Stimulated activated naive CD4-positive, alpha-beta T cell treated with Interleukin-2 at 50 U/mL for 16 hours (primary cell): ENCODE data around the gene CCDC9B.

ENCODE experiments used
- DNase-seq: peaks from one replicate; lab custom pipeline; 2025; lab: John Stamatoyannopoulos, UW

CCDC9B gene

DNA sequence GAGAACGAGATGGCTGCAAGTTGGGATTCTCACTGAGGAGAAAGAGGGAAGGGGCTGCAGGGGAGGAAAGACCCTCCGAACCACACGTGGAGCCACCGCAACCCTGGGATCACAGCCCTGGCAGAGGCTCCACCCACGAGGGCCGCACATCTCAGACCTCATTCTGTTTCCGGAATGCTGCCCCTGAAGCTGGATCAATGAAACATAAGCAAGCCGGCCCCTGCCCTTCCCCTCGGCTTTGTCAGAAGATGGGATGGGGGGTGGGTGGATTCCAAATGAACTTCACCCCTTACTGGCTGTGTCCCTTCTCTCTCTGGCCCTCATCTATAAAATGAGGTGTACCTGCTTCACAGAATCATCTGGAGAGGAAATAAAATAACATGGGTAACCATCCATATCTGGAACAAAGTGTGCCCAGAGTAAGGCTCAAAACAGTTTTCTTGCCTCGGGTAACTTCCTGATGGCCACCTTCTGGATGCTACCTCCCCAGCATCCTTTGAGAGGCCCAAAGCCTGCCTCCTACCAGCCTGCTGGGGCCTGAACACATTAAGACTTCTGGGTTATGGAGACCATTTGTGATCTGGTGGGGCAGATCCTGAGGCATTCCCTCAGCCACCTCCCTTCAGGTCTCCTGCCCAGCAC, 4.6 kb upstream of the CCDC9B start:
- no peak for DNase-seq

DNA sequence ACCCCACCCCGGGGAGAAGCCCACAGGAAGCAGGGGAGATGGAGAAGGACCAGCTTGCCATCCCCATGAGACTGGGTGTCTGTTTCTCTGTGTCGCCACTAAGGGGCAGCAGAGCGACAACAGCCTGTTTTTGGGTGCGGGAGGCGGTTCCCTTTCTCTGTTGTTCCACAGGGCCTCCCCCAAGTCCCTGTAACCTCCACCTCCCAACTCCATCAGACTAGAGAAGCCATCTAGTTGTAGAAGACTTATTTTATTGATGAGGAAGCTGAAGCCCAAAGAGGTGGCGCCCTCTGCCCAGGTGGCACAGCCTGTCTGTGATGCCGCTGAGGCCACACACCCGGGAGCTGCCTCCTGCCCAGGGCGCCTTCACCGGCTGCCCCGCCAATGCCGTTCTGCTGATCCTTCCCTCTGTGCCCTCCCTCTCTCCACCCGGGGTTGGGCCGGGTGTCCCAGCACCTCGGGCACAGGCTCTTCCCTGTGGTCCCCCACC, 3.9 kb upstream of the CCDC9B start:
- peak; percentile 56 for DNase-seq

DNA sequence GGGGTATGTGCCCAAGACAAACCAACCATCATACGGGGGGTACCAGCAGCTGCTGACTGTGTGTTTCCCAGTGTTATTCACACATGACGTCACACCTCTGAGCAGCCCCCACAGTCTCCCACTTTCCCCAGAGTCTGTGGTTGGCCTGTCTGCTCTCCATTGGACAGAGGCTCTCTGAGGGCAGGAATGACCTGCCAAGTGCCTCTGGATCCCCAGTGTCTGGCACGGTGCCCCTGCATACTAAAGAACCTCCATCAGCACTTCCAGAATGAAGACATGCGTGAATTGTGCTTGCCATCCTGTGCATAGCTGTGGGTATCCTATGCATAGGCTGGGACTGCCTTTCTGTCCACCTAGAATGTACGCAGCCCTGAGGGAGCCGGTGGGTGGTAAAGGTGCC, 3.5 kb upstream of the CCDC9B start:
- DNase-seq, result no peak

DNA sequence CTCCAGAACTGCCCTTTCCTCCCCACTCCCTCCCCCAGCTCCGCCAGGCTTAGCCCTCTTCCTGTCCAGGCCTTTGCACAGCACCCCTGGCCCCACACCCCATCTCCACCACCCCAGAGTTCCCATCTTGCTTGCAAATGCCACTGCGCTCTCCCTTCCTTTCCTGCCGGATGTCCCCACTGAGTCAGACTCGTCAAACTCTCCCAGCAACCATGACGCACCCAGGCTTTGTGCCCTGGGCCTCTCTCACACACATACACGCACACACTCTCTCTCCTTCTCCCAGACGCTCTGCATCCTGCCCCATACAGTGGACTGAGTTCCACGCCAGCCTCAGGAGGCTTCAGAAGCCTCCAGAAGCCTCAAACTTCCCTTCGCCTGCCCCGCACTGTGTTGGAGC, 2.8 kb upstream of the CCDC9B start:
- DNase-seq, result no peak

DNA sequence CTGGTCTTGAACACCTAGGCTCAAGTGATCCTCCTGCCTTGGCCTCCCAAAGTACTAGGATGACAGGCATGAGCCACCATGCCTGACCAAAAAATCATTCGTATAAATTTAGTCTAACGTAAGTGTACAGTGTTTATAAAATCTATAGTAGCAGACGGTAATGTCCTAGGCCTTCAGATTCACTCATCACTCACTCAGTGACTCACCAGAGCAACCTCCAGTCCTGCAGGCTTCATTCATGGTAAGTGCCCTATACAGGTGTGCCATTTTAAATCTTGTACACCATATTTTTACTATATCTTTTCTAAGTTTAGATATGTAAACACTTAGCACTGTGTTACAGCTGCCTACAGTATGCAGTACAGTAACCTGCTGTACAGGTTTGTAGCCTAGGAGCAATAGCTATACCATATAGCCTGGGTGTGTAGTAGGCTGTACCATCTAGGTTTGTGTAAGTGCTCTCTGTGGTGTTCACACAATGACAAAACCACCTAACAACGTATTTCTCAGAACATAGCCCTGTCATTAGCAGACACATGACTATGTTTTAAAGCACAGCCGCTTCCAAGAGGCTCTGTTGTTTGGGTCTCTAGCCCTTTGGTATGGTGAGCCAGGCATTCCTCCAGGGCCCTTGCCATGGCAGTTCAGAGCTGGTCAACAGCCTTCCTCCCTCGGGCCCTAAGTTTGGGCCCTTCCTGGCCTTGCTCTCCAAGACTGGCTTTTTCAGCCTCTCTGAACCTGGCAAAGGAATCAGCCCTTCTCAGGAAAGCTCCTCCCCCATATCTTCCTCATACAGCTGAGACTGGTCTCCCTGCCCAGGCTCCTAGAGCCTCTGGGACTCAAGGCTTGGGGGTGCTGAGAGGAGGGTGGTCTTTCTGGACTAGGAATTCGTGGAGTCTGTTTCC, 1.9 kb upstream of the CCDC9B start:
- DNase-seq, result no peak

DNA sequence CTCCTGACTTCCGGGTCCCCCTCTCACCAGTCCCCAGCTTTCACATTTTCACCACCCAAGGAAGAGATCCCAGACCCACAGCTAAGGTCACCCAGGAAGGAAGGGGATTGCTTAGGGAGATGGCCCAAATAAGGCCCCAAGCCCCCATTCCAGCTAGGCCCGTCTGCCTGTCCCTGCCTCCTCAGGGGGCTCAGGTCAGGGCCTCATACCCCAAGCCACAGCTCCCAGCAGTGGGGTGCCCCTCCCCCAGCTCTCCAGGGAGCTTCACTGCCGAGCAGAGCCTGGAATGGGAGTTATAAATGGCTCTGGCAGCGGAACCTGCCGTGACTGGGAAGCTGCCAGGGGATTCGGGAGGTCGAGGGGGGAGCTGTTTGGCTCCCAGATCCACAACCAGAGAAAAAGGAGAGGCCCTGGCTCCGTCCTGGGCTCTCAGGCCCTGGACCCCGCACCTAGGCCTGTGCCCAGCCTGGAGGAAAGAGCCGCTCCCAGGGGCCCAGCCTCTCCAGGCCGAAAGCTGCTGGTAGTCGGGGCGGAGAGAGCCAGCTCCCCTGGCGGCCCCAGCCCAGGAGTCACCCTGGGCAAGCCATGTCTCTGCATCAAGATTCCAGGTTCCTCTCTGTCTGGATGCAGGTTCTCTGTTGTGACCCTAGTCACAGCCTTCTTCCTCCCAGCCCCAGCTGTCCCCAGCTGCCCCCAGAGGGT, 550 bp downstream of the CCDC9B start:
- no peak for DNase-seq

DNA sequence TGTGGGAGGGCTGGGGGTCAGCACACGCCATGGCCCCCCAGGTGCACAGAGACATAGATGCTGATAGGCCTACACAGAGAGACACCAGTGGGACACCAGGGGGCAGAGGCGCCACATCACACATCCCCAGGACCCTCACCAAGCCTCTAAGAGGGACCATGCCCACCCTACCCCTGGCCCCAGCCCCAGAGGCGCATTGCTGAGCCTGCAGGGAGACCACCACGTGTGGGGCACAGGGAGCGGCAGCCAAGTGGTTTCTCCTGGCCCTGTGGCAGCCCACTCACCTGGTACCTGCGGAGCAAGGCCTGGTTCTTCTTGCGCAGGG, 1.2 kb downstream of the CCDC9B start:
- no peak for DNase-seq

DNA sequence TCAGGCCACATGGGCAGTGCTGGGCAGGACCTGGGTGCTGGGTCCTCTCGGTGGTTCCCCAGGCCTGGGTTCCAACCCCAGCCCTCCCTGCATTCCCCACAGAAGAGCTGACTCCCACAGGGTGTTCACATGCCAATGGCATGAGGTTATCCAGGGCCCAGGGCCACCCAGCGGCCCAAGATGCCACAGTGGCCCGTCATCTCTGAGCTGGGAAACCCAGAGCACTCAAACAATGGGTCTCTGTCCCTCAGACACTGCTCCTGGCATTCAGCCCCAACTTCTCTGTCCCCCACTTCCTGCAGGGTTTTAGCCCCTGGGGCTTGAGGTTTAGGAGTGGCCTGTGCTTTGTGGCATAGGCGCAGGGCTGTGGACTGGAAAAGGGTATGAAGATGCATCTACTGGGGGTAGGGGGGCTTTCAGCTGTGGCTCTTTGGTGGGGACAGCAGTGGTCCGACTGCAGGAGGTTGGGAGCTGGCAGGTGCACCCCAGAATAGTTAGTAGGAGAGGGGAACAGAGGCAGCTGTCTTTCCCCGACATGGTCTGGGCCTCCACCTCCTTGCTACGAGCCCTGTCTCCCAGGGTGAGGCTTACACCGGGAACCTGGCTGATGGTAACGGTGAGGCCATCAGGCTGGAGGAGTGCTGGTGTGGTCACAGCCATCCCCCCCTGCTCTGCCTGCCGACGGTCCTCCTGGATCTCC, 1.7 kb downstream of the CCDC9B start:
- DNase-seq, result no peak

DNA sequence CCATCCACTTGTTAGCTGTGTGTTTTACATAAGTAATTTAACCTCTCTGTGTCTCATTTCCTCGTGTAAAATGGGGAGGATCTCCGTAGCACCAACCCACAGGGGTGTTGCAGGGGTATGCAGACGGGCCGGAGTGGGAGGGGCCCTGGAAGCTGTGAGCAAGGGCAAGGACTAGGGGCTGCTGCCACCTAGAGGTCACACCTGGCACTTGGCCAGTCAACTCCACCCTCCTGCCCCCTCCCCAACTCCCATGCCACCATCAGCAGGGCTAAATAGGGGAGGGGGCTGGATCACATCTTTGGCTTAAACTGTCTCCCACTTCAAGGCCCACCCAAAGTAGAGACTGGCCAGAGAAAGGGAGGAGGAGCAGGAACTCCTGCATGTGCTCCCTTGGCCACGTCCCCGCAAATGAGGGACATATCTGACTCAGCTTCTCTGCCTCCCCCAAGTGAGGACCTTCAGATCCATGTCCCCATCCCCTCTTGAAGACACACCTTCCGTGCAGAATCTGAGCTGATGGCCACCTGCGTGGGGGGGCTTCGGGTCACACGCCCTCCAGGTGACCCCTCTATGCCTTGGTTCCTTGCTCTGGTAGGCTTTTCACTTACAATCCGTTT, 2.6 kb downstream of the CCDC9B start:
- DNase-seq, result peak; percentile 73

DNA sequence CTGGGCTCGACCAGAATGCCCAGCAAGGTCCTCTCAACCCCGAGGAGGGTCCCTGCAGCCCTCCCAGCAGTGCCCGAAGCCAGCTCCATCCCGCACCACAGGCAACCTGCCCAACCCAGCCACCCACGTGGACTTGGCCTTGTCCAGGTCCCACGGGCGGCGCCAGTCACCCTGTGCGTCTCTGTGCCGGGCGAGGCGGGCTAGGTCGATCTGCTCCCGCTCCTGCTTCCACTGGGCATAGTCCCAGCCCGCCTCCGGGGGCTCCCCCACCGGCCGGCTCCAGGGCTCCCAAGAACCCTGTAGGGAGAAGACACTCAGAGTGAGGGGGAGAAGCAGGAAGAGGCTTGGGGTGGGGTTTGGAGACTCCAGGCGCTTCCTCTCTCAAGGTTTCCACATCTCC, 3.1 kb downstream of the CCDC9B start:
- DNase-seq, result no peak

DNA sequence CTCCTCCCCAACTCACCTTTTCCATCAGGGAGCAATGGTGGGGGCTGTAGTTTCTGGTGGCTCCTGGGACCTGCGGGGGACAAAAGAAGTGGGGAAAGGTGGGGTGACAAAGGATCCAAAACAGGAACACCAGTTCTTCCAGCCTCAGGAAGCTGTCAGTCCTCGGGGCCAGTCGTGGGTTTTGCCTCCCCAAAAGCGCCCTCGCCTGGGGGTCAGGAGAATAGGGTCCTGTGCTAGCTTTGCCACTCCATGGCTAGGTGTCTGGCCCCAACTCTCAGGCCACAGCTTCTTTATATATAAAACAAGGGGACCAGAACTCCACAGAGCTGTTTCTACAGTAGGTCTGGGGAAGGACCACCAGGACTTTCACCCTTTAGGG, 4.0 kb downstream of the CCDC9B start:
- no peak for DNase-seq

DNA sequence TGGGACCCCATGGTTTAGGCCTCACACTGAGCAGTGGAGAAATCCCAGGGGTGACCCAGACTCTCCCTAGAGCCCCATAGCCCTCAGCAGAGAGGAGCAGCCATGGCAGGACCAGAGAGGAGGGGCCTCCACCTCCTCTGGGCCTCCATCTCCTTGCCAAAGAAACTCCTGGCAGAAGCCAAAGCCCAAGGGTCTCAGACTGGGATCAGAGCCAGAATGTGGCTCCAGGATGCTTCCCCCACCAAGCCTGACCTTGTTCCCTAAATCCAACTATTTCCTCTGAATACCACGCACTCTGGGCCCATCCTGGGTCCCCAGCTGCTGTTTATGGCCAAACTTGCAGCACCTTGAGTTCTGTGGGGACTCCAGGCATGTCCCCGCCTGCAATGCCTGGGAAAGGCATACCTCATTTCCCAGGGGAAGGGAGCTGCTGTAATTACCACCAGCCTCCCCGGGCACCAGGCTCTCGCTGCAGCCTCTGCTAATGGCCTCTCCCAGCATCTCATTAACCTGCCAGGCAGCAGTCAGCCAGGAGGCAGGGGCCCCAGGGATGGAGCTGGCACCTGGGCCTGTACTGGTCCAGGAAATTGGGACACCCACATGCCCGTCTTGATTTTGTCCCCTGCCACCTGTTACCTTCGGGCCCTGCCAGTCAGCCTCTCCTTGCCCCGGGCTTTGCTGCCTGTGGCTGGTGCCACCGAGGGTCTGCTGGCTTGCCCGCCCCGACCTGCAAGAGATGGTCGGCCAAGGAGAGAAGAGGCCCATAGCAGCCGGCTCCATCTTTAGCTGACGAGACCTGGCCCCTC, 4.6 kb downstream of the CCDC9B start:
- no peak for DNase-seq

DNA sequence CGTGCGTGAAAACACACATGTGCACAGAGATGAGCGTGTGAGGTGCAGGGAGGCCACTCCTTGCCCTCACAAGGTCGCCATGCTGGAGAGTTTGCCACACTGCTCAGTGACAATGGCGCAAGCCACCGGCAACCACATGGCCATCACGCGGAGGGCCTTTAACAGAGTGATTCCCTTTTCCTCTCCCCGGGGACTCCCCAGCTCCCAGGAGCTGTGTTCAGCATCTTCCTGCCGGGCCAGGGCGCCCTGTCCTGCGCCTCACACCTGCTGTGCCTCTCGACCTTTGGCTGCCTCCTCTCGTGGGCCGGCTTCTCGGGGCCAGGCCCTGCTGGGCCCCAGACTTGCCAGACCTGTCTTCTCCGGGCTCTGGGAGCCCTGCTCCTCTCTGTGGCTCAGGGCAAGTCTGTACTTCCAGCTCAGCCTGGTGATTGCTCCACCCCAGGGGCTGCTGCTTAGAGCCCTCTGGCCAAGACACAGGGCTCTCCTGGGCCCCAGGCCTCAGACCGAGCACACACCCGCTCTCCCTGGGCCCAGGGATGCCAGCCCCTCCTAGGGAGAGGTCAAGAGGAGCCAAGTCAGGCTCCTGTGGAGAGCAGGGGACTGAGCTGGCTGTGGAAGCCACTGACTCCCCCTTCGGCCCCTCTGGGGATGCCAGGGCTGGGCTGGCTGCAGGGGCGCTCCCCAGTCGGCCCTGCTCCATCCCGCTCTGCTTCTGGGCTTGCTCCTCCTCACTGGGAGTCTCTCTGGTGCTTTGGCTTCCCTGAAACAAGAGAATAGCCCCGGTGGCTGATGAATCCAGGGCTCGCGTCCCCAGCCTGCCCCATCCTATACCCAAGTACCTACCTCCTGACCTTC, 5.6 kb downstream of the CCDC9B start:
- no peak for DNase-seq

DNA sequence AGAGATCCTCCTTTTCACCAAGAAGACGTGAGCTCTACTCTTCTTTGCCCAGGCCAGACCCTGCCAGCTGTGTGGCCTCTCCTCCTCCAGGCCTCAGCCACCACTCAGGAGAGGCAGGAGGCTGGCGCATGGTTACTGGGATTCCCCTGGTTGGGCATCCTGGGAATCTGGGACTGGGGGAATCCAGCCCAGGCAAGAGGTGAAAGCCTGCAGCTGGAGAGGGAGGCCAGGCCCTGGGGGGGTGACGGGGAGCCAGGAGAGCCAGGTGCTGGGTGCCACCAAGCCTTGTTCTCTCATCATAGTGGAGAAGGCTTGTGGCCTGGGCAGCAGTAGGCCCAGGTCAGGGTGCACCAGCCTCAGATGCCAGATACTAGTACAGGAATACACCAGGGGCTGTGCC, 6.2 kb downstream of the CCDC9B start:
- no peak for DNase-seq

DNA sequence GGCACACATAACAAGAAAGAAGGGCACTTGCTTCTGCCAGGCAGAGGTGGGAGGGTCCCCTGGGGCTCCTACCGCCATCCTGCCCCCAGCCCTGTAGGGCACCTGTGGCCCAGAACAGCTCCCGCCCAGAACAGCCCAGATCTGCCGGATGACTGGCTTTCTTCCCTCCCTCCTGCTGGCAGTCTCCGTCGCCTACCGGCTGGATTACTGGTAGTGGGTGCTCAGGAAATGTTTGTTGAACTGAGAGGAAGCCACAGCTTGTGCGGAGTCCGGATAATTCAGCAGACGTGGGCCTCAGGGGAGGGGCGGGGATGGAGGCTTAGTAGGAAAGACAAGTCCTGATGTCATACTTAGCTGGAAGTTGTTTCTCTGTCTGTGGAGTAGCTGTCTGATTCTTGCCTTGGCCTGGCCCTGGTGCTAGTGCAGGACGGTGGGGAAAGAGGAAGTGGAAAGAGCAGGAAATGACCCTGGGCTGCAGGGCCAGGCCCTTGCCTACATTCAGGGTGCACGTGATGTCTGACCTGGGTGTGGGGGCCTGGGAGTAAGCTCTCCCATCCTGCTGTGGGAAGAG, 6.7 kb downstream of the CCDC9B start:
- no peak for DNase-seq

DNA sequence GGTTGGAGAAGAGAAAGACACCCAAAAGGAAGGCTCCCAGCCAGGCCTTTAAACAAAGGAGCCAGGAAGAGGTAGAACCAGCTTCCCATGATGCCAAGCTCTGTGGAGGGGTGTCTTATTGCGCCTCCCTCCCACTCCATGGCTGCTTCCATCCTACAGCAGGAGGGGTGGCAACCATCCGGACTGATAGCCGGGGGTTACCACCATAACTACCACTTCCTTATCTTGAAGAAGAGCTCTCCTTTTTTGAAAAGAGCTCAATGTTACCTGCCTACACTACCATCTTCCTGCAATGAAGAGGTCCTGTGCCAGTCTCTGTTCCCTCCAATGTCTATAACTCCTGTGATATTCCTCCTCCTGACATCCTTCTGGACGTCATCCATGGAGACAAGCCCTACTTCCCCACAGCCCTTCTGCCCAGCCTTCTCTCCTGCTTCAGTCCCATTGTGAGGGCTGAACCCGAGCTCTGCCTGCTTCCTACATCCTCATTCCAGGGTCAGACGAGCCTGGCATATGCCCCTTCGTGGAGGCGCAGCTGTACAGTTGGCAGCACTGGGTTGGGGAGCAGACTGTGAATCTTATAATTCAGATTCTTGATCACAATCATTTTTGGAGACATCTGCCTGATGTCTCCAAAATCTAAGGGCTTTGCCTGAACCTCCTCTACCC, 8.5 kb downstream of the CCDC9B start:
- no peak for DNase-seq

DNA sequence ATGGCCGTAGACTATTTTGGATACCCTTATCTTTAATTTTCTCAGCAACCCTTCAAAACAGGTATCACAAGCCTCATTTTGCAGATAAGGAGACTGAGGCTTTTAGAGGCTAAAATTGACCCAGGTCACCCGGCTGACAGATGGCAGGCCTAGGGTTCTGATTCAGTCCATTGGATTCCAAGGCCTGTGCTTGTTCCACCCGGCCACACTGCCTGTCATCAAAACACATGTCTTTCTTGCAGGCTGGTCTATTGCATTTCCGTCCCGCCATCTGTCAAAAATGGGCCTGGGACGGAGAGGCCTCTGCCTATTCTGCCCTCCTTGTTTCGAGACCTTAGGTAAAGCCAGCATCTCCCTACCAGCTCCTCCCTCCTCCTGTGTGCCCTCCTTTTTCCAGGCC, 9.1 kb downstream of the CCDC9B start:
- DNase-seq, result no peak

DNA sequence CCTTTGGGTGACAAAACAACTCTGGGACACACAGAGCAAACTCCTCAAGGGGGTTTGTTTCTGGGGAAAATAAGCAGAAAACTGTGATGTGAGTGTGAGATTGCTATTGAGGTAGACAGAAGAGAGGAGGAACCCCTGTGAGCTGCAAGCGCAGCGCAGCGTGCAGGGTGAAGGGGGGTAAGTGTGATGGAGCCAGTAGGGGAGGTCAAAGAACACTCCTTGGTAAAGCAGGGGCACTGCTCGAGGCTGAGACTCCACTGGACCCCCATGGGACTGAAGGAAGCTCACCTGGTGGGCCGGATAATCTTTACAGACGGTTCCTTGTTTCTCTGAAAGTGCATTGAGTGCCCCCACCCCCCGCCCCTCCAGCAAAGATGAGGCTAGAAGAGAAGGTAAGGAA, 9.7 kb downstream of the CCDC9B start:
- no peak for DNase-seq

DNA sequence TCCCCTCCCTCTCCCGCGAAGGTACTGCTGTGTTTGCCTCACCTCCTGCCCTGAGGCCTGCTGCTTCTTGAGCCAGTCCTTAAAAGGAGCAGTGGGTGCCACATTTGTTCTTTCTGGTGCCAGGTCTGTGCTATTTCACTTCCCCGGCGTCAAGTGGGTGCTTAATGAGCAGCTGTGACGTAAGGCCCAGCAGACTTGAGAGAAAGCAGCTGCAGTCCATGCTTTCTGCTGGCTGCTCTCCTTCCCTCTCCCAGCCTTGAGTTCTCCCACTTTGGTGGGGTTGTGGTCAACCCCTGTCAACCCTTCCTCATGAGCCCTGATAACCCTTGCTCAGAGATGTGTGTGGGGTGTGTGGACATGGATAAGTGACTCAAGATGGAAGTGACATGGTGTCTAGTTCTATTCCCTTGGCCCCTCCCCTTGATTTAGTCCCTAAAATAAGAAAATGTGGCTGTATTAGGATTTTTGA, 10.3 kb downstream of the CCDC9B start:
- no peak for DNase-seq
